Measurements from ENCODE around the gene UBA52.

Gene UBA52

GRCh38 chr19:18542941-18543813 is 28.5 kb upstream of the UBA52 start, which contains the start of gene FKBP8:
Gene FKBP8, minus strand, starts transcription at chr19:18543573. Its CDS starts 1,603 bp downstream, at chr19:18541970.
- peak within 1 kb of the TSS; percentile 66 for H3K27ac ChIP-seq (replicated peaks)
- no peak for TF ChIP-seq CTCF (IDR thresholded peaks at IDR 0.05; ENCODE audit: insufficient read depth, low read length)
- no peak for TF ChIP-seq GABPA (IDR thresholded peaks at IDR 0.05; ENCODE audit: low read depth)
- TF ChIP-seq REST (IDR thresholded peaks at IDR 0.05; ENCODE audit: insufficient replicate concordance, low read depth) = no peak
- TF ChIP-seq SPI1 (IDR thresholded peaks at IDR 0.05; ENCODE audit: borderline replicate concordance, low read depth) = no peak
- no peak for TF ChIP-seq POLR2AphosphoS5 (IDR thresholded peaks at IDR 0.05; ENCODE audit: low read depth)
- DNase-seq (ENCODE audit: low read depth in 1 of 2, low spot score in 1 of 2) = peak in 1 of 2 experiments; percentile 93
- H3K4me3 ChIP-seq (replicated peaks; ENCODE audit: insufficient read depth, low read length) = peak within 1 kb of the TSS; percentile 84
- no peaks in the 10 kb centered on the region for H3K27me3 ChIP-seq (ENCODE audit: insufficient read depth, poor library complexity, severe bottlenecking)

- Histone ChIP-seq H3K27ac (replicated peaks) (peak overlapping the region; percentile 66), H3K4me3 (replicated peaks; ENCODE audit: insufficient read depth, low read length) (peak overlapping the region; percentile 53), H3K27me3 (ENCODE audit: insufficient read depth, poor library complexity, severe bottlenecking) (no peaks in the 10 kb centered on the region)
- DNase-seq (ENCODE audit: low read depth in 1 of 2, low spot score in 1 of 2) = peak; percentile 86 to 95
- no peak for TF ChIP-seq GABPA (IDR thresholded peaks at IDR 0.05; ENCODE audit: low read depth)
- TF ChIP-seq POLR2AphosphoS5 (IDR thresholded peaks at IDR 0.05; ENCODE audit: low read depth) = 0 out of 2 replicates have a peak, but pooled peaks have one; percentile 34
- no peak for TF ChIP-seq REST (IDR thresholded peaks at IDR 0.05; ENCODE audit: insufficient replicate concordance, low read depth)
- TF ChIP-seq SPI1 (IDR thresholded peaks at IDR 0.05; ENCODE audit: borderline replicate concordance, low read depth) = peak; percentile 49; the same call in 1 of the 2 replicates
- TF ChIP-seq CTCF (IDR thresholded peaks at IDR 0.05; ENCODE audit: insufficient read depth, low read length) = peak; percentile 10
Measured at GRCh38 chr19:18543814-18544475, 27.7 kb upstream of the UBA52 start.

- H3K27ac ChIP-seq (replicated peaks) = no peak overlapping the region
- DNase-seq (ENCODE audit: low read depth in 1 of 2, low spot score in 1 of 2) = no peak
- H3K4me3 ChIP-seq (replicated peaks; ENCODE audit: insufficient read depth, low read length) = no peak overlapping the region
- H3K27me3 ChIP-seq (ENCODE audit: insufficient read depth, poor library complexity, severe bottlenecking) = no peaks in the 10 kb centered on the region
- TF ChIP-seq SPI1 (IDR thresholded peaks at IDR 0.05; ENCODE audit: borderline replicate concordance, low read depth) = no peak
Measured at GRCh38 chr19:18551631-18552030, 20.0 kb upstream of the UBA52 start.

Measured in HL-60 (cell line).